HCT116 (cell line): ENCODE measurements around the gene NOC2L.

ENCODE experiments used
- EGR1 ChIP-seq: IDR thresholded peaks from 2 replicates; pipeline ENCODE4 v1.6.1; 2012; ENCODE audit warnings: low read depth
- EZH2 ChIP-seq: fragments of 200-600 bp; sonication (generic); IDR thresholded peaks from 2 replicates; pipeline ENCODE4 v1.6.1; 2017; ENCODE audit warnings: antibody characterized with exemption, mixed run types
- EZH2phosphoT487 ChIP-seq: fragments of 200-600 bp; IDR thresholded peaks from 2 replicates; pipeline ENCODE4 v1.6.1; 2018; ENCODE audit warnings: antibody characterized with exemption, borderline replicate concordance
- FOSL1 ChIP-seq: IDR thresholded peaks from 2 replicates; pipeline ENCODE4 v1.6.1; 2012; ENCODE audit warnings: low read depth
- POLR2A ChIP-seq: IDR thresholded peaks from 2 replicates; pipeline ENCODE4 v1.7.0; 2011; ENCODE audit warnings: borderline replicate concordance; ENCODE audit not compliant: insufficient read depth, insufficient read length; ENCODE audit errors: extremely low read depth

- TF ChIP-seq EZH2 (no peak), POLR2A (no peak), EGR1 (no peak), EZH2phosphoT487 (no peak), FOSL1 (no peak)
These were observed 38.6 kb upstream of the NOC2L start for GRCh38 chr1:997713-997992.
